Hippocampal formation (tissue), 2 donors: ENCODE results near the gene LRRC75A.
"Not testable (repeated sequence)": the region's sequence is repeated elsewhere in the genome, so short reads cannot be mapped to it uniquely, and the experiment has no call there.

Experiments
- DNase-seq, 2 donors: peaks; one replicate each; lab custom pipeline; 2025; lab: John Stamatoyannopoulos, UW

Gene LRRC75A

DNA sequence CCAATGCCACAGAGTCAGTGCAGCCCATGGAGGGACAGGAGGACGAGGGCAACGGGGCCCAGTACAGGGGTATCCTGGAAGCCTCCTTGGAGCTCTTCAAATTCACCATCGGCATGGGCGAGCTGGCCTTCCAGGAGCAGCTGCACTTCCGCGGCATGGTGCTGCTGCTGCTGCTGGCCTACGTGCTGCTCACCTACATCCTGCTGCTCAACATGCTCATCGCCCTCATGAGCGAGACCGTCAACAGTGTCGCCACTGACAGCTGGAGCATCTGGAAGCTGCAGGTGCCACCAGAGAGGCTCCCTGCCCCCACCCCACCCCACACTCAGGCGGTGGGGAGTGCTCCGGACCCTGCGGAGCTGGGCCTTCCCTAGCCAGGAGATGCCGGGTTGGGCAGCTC lies 60.0 kb downstream of the LRRC75A start:
- DNase-seq, result no peak

DNA sequence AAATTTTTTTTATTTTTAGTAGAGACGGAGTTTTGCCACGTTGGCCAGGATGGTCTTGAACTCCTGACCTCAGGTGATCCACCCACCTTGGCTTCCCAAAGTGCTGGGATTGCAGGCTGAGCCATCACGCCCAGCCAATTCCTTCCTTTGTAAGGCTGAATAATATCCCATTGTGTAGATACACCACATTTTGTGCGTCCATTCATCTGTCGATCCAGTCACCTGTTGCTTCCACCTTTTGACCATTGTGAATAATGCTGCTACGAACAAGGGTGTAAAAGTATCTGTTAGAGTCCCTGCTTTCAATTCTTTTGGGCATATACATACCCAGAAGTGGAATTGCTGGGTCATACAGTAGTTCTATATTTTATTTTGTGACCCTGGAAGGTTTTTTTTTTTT lies 61.3 kb downstream of the LRRC75A start:
- DNase-seq, result no peak

DNA sequence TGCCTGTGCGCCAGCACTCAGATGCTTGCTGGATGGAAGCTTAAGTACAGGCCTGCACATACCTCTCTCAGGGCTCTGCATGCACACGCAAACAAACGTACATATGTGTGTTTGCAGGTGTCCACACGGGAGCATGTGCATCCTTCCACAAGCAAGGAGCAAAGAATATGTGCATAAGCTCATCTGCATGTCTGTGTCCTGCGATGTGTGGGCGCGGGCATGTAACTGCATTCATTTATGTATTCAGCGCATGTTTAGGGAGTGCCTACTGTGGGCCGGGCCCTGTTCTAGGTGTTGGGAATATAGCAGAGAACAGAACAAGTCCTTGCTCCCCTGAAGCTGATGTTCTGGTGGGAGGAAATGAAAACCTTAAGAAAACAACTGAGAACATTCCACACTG lies 62.9 kb downstream of the LRRC75A start:
- no peak for DNase-seq

DNA sequence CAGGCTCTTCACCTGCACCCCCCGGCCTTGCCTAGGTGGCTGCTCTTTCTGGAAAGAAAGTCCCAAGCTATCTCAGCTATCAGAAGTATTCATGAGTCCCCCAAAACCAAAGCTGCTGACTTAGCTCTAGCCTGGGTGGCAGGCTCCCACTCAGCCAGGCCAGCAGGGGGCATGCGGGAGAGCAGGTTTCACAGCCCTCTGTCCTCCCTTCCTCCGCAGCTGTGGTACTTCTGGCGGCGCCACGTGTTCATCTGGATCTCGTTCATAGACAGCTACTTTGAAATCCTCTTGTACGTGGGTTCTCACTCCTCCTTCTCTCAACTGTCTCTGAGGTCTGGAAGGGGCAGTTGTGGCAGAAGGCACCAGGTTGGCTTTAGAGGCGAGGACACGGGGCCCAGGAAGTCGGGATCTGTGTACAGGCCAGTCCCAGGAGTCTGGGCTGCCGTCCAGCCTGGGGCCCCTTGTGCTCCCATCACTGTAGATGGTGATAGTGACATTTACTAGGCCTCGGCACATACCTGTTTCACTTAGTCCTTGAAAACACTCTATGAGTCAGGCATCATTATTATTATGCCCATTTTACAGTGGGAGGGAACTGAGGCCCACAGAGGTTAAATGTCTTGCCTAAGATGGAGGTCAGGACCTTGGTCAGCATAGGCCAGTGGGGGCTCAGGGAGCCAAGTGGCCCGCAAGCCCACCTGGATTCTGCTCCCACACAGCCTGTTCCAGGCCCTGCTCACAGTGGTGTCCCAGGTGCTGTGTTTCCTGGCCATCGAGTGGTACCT lies 63.7 kb downstream of the LRRC75A start:
- DNase-seq, result peak in 1 of 2 donors; percentile 44

DNA sequence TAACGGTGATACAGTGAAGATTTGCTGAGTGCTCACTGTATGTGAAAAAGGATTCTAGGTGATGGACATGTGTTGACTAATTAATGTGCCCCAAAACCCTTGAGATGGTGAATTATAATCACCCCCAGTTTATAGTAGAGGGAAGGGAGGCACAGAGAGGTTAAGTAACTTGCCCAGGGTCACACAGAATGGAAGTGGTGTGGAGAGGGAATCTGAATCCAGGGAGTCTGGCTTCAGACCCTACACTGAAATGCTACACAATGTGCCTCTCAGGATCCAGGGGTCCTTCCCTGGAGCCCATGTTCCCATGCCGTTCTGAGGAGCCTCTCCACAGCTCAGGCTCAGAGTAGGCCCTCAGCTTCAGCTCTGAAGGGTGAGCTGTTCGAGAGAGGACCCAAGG lies 65.0 kb downstream of the LRRC75A start:
- no peak for DNase-seq

DNA sequence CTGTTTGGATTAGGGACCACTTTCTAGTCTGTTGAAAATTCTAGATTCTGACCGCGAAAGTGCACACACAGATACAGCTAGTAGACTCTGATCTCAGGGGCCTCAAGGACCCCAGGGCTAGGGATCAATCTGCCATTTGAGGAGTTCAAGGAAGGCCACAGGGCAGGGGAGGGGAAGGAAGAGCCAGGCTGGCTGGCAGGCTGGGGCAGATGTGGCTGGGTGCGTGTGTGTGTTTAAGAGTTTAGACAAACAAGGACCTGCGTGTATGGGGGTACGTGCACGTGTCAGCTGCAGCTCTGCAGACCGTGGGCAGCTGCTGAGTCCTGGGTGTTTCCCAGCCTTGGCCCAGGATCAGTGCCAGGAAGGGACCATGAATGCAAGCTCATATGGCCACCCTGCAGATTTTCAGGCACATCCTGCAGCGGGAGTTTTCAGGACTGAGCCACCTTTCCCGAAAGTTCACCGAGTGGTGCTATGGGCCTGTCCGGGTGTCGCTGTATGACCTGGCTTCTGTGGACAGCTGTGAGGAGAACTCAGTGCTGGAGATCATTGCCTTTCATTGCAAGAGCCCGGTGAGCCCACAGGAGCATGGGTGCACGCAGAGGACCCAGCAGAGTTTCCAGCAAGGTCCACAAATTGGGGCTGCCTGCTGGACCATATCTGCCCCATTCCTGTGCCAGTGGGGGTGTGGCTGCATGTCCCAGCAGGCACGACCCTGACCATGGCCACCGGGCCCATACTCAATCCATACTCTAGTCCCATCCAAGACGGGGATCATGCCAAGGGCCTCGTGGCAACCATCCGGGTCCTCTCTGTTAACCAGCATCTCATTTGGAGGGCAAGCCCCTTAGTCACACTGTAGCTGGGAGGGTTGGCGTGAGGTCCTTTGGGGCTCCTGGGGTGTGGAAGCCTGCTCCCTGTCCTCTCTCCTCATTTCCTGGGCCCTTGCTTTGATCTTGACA lies 66.0 kb downstream of the LRRC75A start:
- no peak for DNase-seq

DNA sequence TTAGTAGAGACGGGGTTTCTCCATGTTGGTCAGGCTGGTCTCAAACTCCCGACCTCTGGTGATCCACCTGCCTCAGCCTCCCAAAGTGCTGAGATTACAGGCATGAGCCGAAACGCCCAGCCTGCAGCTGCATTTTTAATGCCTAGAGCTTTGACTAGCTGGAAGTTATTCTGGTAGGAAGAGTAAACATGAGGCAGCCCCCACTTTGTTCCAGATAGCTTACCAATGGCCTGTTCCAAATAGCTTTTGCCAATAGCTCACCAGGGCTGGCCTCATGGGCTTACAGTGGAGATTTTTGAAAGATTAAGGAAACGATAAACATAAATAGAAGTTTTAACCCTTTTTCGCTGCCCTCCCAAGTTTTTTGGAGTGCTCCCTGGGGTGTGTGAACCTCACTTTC lies 66.8 kb downstream of the LRRC75A start:
- DNase-seq, result no peak

DNA sequence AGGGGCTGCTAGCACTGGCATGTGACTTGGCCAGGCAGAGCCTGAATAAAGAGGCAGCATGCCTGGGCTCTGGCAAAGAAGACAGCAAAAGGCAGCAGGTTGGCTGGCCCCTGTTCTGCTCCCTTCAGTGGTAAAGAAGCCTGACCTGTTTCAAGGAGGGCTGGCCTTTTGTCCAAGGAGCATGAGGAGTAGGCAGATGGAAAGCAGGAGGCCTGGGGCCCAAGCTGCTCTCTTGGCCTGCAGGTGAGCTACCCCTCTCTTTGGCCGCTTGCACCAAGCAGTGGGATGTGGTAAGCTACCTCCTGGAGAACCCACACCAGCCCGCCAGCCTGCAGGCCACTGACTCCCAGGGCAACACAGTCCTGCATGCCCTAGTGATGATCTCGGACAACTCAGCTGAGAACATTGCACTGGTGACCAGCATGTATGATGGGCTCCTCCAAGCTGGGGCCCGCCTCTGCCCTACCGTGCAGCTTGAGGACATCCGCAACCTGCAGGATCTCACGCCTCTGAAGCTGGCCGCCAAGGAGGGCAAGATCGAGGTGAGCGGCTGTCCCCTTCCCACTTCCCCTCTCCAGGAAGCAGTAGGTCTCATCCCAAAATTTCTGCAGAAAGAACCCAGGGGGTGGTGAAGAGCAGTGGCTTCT lies 68.6 kb downstream of the LRRC75A start:
- DNase-seq, result no peak

DNA sequence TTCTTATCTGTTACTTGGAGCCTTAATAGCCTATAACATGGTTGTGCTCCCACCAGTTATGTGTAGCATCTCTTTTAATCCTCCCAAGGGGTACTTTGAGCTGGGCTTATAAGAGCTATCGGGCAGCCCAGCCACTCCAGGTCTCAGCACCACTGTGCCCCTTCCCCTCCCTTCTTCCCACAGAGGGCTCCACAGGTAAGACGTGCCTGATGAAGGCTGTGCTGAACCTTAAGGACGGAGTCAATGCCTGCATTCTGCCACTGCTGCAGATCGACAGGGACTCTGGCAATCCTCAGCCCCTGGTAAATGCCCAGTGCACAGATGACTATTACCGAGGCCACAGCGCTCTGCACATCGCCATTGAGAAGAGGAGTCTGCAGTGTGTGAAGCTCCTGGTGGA lies 69.6 kb downstream of the LRRC75A start:
- no peak for DNase-seq

DNA sequence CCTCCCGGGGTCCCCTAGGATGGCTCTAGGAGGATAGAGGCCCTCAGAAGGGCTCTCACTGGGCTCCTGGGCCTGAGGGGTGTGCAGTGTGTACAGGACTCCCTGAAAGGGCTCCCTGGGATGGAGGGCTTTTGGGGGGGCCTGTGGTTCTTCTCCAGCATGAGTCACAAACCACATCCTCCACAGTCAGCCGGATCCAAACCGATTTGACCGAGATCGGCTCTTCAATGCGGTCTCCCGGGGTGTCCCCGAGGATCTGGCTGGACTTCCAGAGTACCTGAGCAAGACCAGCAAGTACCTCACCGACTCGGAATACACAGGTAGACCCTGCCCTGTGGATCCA lies 72.1 kb downstream of the LRRC75A start:
- DNase-seq, result no peak

DNA sequence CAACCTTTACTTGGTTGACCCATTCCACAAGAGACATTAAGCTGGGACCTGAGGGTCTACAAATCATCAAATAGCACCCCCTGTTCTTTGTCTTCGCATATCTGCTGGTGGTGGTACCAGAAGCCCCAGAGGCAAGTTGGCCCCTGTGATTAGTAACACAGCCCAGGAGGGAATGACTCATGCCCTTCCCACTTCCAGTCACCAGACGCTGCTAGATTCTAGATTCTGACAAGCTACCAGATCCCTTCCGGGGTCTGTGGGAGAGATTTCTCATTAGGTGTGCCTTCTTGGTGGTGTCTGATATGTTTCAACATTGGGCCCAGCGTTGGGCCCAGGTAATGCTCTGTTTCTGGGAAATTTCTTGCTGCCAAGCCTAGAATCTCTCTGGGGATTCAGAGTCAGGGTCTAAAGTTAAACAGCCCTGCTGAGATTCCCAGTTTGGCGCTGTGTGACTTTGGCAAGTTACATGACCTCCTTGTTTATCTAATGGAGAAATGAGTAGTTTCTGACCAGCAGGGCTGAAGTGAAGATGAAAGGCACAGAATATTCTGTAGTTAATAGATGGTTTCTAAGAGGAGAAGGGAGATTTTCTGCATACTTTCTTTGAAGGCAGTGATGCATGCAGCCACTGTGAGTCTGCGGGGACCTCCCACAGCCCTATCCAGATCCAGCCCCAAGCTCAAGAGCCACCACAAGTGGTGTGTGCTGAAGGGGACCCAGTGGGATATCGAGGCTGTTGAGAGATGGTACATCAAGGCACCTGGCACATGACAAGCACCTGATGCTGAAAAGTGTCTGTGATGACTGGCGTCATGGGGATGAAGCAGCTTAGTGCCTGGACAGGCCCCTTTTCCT lies 72.7 kb downstream of the LRRC75A start:
- no peak for DNase-seq

DNA sequence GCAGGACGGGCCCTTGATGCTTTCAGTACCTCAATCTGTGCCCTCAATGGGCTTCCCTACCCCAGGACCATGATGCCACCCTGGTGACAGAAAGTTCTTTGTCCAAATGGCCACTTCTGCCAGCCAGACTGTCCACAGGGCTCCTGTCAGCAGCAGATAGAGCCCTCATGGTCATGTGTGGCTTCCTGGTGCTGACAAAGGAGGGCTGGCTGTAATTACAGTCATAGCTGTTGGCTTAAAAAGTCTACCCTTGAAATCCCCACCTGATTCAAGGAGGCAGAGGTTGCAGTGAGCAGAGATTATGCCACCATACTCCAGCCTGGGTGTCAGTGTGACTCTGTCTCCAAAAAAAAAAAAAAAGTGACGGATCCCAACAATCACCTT lies 73.3 kb downstream of the LRRC75A start:
- no peak for DNase-seq

DNA sequence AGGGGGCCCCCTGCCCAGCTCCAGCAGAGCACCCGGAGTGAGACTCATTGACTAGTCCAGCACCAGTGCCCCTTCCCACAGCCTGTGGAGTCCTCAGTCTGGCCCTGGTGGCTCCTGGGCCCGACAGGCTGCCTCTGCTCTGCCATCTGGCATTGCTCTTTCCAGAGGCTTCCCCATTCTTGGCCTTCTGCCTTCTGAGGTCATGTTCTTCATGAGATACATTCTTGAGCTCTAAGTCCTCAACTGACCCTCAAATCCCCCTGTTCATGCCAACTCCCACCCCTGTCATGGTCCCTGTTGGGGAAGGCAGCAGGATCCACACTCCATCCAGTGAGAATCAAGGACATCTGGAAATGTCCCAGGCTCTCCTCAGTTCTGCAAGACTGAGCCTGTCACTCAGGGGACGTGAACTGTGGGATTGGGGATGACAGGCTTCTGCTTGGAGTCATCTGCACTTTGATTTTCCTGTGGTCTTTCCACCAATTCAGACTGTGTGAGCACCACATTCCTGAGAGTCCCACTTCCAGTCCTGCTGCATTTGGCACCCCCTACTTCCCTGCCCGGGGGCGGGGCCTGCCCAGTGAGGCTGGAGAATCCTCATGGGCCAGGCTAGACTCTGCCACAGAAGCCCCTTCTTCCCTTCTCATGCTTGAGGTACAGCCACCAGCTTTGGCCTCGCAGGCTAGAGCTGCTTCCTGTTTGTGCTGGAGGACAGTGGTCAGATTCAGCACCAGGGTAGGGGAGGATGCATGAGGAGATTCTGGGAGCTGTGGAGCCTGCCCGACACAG lies 73.9 kb downstream of the LRRC75A start:
- no peak for DNase-seq

DNA sequence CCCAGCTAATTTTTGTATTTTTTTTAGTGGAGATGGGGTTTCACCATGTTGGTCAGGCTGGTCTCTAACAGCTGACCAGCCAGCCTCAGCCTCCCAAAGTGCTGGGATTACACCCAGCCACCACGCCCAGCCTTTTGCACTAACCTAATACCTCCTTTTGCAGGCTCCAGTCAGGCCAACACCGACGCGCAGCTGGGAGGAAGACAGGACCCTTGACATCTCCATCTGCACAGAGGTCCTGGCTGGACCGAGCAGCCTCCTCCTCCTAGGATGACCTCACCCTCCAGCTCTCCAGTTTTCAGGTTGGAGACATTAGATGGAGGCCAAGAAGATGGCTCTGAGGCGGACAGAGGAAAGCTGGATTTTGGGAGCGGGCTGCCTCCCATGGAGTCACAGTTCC lies 74.6 kb downstream of the LRRC75A start:
- no peak for DNase-seq

DNA sequence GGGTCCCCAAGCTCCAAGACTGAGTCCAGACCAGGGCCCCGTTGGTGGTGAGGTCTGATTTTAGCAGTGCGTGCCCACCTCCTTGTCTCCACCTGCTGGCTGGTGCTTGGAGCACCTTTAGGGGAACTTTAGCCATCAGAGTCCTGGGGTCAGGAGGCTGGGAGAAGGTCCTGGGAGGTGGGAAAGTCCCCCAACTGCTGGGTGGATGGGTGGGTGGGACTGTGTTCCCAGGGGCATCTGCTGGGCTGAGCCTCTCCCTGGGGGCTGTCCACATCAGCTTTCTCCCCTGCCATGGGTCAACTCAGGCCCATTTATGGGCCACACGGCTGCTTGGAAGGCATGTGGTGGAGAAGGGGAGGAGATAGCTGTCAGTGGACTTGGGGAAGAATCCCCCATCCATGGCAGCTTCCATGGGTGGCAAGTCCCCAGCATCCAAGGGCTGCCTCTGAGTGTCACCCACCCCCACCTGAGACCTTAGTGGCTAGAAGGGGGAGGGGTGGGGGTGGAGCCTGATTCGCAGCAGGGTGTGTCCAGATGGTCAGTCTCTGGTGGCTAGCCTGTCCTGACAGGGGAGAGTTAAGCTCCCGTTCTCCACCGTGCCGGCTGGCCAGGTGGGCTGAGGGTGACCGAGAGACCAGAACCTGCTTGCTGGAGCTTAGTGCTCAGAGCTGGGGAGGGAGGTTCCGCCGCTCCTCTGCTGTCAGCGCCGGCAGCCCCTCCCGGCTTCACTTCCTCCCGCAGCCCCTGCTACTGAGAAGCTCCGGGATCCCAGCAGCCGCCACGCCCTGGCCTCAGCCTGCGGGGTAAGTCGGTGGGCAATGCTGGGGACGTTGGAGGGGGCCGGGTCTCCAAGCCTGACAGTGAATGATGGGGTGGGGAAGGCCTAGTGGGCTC lies 76.7 kb downstream of the LRRC75A start, which contains the start of gene TRPV2:
Gene TRPV2 (plus strand): TSS at position 541 of the 894 bp plus-strand sequence. CDS start 2,098 bp downstream, outside the sequence.
- no peak for DNase-seq

DNA sequence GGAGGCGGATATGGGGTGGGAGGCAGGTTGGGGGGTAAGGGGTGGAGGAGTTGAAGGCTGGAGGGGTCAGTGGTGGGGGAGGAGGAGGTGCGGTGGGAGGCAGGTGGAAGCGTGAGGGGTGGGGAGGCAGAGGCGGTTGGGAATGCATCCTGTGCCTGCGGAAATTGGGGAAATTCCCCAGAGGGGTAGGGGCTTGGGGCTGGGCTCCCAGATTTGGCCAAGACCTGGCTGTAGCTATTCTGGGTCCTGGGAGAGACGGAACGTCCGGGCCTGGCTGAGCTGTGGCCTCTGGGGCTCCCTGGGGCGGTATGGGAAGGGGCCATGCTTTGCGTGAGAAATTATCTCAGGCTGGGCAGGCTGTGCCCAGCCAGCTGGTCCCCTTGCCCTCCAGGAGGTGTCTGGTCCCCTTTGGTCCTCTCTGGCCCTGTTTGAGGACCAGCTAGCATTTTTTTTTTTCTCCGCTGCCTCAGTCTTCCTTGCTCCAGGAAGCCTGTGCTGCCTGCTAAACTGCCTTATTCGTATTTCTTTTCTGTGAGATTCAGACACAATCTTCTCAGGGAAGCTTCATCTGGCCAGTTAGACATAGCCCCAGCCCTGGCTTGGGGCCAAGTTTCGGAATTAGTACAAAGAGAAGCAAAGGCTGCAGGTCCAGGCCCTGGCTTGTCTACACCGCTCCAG lies 83.9 kb downstream of the LRRC75A start:
- DNase-seq, result peak; percentile 30 to 49

DNA sequence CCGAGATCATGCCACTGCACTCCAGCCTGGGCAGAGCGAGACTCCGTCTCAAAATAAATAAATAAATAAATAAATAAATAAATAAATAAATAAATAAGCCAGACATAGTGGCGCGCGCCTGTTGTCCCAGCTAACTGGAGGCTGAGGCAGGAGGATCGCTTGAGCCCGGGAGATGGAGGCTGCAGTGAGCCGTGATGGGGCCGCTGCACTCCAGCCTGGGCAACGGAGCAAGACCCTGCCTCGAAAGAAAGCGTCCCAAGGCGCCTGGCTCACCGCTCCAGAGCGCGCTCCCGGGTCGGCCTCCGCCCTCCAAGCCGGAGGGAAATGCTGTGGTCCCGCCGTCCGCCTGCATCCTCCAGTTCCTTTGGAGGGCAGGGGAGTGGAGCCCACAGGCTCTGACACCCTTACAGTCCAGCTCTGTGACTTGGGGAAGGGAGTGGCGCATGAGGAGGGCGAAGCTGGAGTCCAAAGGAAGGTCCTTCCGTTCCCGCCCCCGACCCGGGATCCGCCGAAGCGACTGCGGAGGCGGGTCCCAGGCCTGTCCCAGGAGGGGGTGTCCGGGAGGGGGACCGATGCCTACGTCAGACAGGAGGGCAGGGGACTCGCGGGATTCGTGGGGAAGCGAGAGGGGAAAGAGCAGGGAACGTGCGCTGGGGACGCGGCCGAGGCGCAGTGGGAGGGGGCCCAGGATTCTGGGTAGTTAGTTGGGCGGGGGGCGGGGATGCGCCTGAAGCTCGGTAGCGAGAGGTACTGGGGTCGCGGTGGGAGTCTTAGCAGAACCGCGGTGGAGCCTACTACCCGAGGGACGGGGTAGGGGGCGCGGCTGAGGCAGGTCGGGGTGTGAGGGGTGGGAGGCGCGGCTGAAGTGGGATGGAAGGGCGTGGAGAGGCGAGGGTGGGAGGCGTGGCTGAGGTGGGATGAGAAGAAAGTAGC lies 85.0 kb downstream of the LRRC75A start:
- no peak for DNase-seq

DNA sequence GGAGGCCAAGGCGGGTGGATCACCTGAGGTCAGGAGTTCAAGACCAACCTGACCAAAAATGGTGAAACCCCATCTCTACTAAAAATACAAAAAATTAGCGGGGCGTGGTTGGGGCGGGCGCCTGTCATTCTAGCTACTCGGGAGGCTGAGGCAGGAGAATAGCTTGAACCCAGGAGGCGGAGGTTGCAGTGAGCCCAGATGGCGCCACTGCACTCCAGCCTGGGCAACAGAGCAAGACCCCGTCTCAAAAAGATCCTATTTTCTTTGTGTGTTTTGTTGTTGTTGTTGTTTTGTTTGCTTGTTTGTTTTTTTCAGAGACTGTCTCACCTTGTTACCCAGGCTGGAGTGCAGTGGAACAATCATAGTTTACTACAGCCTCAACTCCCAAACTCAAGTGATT lies 88.1 kb downstream of the LRRC75A start:
- DNase-seq, result not testable (repeated sequence)
